ENCODE data around the gene RAB6A.
"Not testable (repeated sequence)": the region's sequence is repeated elsewhere in the genome, so short reads cannot be mapped to it uniquely, and the experiment has no call there.

The RAB6A gene

DNA sequence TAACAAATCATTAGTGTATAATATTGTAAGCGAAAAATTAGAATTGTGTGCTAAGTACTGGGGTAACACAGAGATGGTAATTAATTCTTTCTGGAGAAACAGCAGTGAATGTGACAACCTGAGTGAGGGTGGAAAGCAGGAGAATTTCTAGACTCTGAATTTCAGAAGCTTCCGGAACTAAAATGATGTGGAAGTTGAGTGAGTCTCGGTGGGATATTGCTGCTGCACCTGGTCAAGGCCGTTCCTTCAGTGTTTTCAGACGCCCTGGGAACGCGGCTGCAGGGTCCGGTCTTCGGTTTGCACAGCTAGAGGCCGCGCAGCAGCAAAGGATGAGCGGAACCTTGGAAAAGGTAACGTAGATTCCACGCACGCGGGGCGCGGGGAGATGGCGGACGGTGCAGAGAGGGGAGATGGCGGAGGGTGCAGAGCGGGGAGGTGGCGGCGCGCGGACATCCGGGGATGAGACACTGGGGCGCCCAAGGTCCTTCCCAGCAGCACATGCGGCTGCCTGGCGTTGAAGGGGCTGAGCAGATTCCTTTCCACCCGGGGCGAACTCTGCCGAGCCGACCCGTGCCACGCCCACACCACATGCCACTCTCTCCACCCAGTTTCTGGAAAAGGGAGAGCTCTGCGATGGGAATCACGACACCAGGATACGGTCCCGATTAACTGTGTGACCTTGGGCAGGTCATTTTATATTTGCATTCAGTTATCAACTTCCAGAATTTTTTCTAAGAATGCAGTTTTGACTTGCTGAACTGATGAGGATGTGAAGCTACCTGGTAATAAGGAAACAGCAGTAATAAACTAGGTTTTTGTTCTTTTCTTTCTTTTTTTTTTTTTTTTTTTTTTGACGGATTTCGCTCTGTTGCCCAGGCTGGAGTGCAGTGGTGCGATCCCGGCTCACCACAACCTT lies 27.0 kb upstream of the RAB6A start, which contains the start of gene MRPL48:
Gene MRPL48 (plus strand): TSS at position 232 of the 916 bp plus-strand sequence. CDS start 98 bp downstream, at position 330.
- no CpG with 5 or more reads among the region's 44 CpGs for WGBS (ENCODE audit: insufficient coverage, insufficient read length)
- Histone ChIP-seq H3K4me3 (ENCODE audit: low read length) (peak within 1 kb of the TSS; percentile 98), H3K36me3 (ENCODE audit: control insufficient read depth, insufficient read depth, low read length) (no peaks in the 10 kb centered on the region), H3K9me3 (ENCODE audit: control insufficient read depth, insufficient read depth, low read length) (no peaks in the 10 kb centered on the region), H3K27me3 (ENCODE audit: control insufficient read depth, insufficient read depth, low read length) (no peaks in the 10 kb centered on the region), H3K4me1 (ENCODE audit: control insufficient read depth, insufficient read depth, low read length) (no peaks in the 10 kb centered on the region), H3K27ac (ENCODE audit: low read length) (no peak within 1 kb of the TSS)
- DNase-seq (ENCODE audit: low read depth, low spot score), result peak; percentile 48

DNA sequence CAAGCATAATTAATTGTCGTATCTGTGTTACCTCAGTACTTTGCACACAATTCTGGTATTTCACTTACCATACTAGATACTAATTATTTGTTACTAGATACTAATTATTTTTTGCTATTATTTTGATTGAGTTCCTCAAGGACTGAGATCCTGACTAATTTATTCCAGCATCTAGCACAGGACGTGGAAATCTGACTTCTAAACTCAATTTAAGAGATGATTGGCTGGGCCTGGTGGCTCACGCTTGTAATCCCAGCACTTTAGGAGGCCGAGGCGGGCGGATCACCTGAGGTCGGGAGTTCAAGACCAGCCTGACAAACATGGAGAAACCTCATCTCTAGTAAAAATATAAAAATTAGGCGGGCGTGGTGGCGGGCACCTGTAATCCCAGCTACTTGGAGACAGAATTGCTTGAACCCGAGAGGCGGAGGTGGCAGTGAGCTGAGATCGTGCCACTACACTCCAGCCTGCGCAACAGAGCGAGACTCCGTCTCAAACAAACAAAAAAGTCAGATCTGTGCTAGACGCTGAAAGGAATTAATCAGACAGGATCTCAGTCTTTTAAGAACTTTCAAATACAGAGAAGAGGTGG lies 26.3 kb upstream of the RAB6A start:
- no peaks in the 10 kb centered on the region for H3K36me3 ChIP-seq (ENCODE audit: control insufficient read depth, insufficient read depth, low read length)

DNA sequence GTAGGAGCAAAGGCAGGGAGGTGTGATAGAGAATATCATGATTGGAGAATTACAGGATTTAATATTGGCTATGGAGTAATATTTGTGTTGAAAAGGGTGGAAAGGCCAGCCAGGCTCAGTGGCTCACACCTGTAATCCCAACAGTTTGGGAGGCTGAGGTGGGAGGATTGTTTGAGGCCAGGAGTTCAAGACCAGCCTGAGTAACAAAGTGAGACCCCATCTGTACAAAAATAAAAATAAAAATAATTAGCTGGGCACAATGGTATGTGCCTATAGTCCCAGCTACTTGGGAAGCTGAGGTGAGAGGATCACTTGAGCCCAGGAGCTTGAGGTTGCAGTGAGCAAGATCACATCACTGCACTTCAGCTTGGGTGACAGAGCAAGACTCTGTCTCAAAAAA lies 24.6 kb upstream of the RAB6A start:
- not testable (repeated sequence) for H3K27me3 ChIP-seq (ENCODE audit: control insufficient read depth, insufficient read depth, low read length); DNase-seq (ENCODE audit: low read depth, low spot score); H3K4me3 ChIP-seq (ENCODE audit: low read length); H3K9me3 ChIP-seq (ENCODE audit: control insufficient read depth, insufficient read depth, low read length); H3K36me3 ChIP-seq (ENCODE audit: control insufficient read depth, insufficient read depth, low read length); H3K4me1 ChIP-seq (ENCODE audit: control insufficient read depth, insufficient read depth, low read length); H3K27ac ChIP-seq (ENCODE audit: low read length)

More for the DNA sequence above, 26.3 kb upstream of the RAB6A start:
- no peaks in the 10 kb centered on the region for H3K4me1 ChIP-seq (ENCODE audit: control insufficient read depth, insufficient read depth, low read length)
- no peak for DNase-seq (ENCODE audit: low read depth, low spot score)
- H3K4me3 ChIP-seq (ENCODE audit: low read length), result peak overlapping the region; percentile 98; the same call in 1 of the 2 replicates
- no peaks in the 10 kb centered on the region for H3K9me3 ChIP-seq (ENCODE audit: control insufficient read depth, insufficient read depth, low read length)
- no peaks in the 10 kb centered on the region for H3K27me3 ChIP-seq (ENCODE audit: control insufficient read depth, insufficient read depth, low read length)
- H3K27ac ChIP-seq (ENCODE audit: low read length), result no peak overlapping the region
- no CpG with 5 or more reads among the region's 17 CpGs for WGBS (ENCODE audit: insufficient coverage, insufficient read length)

DNA sequence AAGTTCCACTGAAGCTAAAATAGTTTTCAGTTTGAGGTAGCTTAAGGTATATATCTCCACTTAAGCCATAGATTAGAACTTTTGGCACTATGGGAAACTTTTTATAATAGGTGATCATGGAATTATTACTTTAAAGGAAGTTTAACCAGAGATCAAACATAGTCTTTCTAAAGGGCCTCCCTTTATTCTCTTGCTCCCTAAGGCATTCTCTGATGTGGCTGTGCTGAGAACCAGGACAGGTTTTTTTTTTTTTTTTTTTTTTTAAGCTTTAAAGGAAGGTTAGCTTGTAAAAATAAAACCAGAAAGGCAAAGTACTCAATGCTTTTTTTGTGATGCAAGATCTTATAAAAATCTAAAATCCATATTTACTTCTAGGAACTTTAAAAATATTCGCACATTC lies 23.9 kb upstream of the RAB6A start:
- no peaks in the 10 kb centered on the region for H3K27me3 ChIP-seq (ENCODE audit: control insufficient read depth, insufficient read depth, low read length)
- 100% methylated on average over 1 of the region's 1 CpG for WGBS (ENCODE audit: insufficient coverage, insufficient read length)
- no peaks in the 10 kb centered on the region for H3K9me3 ChIP-seq (ENCODE audit: control insufficient read depth, insufficient read depth, low read length)
- H3K27ac ChIP-seq (ENCODE audit: low read length), result no peak overlapping the region
- H3K4me1 ChIP-seq (ENCODE audit: control insufficient read depth, insufficient read depth, low read length), result no peaks in the 10 kb centered on the region
- no peak overlapping the region for H3K4me3 ChIP-seq (ENCODE audit: low read length)
- H3K36me3 ChIP-seq (ENCODE audit: control insufficient read depth, insufficient read depth, low read length), result no peaks in the 10 kb centered on the region
- DNase-seq (ENCODE audit: low read depth, low spot score), result no peak

DNA sequence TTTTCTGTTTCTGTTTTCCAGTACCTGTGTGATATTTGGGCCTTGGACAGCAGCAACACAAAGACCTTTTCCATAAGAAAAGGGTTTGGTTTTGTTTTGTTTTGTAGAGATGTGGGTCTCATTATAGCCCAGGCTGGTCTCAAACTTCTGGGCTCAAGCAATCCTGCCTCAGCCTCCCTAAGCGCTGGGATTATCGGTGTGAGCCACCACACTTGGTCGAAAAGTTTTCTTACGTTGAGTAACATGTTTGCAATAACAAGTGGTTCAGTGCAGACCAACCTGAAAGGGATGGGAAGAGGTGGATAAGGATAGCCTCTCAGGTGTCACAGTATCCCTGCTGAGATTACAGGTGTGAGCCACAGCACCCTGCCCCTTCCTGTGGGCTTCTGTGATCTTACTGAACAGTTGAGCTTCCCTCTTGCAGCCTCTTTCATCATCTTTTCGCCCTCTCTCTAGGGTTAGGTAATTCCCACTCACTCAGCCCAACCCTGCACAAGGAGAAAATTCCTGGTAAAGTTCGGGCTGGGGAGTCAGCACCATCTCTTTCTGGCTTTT lies 23.3 kb upstream of the RAB6A start:
- no peaks in the 10 kb centered on the region for H3K9me3 ChIP-seq (ENCODE audit: control insufficient read depth, insufficient read depth, low read length)
- H3K4me3 ChIP-seq (ENCODE audit: low read length), result no peak overlapping the region
- no peak overlapping the region for H3K27ac ChIP-seq (ENCODE audit: low read length)

DNA sequence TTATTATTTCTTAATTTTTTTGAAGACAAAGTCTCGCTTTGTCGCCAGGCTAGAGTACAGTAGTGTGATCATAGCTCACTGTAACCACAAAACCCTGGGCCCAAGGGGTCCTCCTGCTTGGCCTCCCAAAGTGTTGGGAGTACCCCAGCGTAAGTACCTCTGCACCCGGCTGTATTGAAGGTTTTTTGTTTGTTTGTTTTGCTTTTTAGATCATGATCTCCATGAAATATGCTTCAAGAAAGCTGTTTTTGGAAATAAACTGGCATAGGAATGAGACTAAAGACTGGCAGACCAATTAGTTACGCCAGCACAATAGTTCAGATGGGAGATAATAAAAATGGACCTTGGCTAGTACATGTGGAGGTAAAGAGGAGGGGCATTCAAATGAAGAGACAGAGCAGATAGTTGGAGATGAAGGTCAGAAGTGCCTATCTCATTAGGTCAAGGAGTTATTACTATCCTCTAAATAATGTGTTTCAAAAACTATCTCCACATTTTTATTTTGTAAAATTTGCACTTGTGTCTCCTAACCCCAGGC lies 22.7 kb upstream of the RAB6A start:
- H3K4me3 ChIP-seq (ENCODE audit: low read length), result no peak overlapping the region
- no peaks in the 10 kb centered on the region for H3K9me3 ChIP-seq (ENCODE audit: control insufficient read depth, insufficient read depth, low read length)
- WGBS (ENCODE audit: insufficient coverage, insufficient read length), result no CpG with 5 or more reads among the region's 5 CpGs
- H3K27ac ChIP-seq (ENCODE audit: low read length), result no peak overlapping the region
- H3K36me3 ChIP-seq (ENCODE audit: control insufficient read depth, insufficient read depth, low read length), result no peaks in the 10 kb centered on the region
- no peak for DNase-seq (ENCODE audit: low read depth, low spot score)
- H3K27me3 ChIP-seq (ENCODE audit: control insufficient read depth, insufficient read depth, low read length), result no peaks in the 10 kb centered on the region
- H3K4me1 ChIP-seq (ENCODE audit: control insufficient read depth, insufficient read depth, low read length), result no peaks in the 10 kb centered on the region

More for the DNA sequence above, 23.3 kb upstream of the RAB6A start:
- WGBS (ENCODE audit: insufficient coverage, insufficient read length), result no CpG with 5 or more reads among the region's 6 CpGs
- no peaks in the 10 kb centered on the region for H3K4me1 ChIP-seq (ENCODE audit: control insufficient read depth, insufficient read depth, low read length)
- H3K36me3 ChIP-seq (ENCODE audit: control insufficient read depth, insufficient read depth, low read length), result no peaks in the 10 kb centered on the region
- no peak for DNase-seq (ENCODE audit: low read depth, low spot score)
- H3K27me3 ChIP-seq (ENCODE audit: control insufficient read depth, insufficient read depth, low read length), result no peaks in the 10 kb centered on the region

DNA sequence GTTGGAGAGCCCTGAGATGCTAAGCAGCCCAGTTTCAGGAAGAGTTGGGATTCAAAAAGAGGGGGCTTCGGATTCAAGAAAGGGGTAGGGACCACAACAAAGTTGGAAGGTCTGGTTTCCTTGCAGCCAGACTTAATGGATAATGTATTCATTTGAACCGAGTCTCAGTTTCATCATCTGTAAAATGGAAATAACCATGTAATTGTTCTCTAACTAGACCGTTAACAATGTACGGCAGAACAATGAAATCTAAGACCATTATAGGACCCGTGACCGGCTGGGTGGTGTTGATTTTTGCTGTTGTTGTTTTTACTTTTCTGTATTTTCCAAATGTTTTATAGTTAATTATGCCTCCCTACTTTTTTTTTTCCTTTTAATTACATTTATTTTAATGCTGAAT lies 20.4 kb upstream of the RAB6A start:
- no peak overlapping the region for H3K27ac ChIP-seq (ENCODE audit: low read length)
- H3K36me3 ChIP-seq (ENCODE audit: control insufficient read depth, insufficient read depth, low read length), result no peaks in the 10 kb centered on the region
- no peak overlapping the region for H3K4me3 ChIP-seq (ENCODE audit: low read length)
- no peaks in the 10 kb centered on the region for H3K27me3 ChIP-seq (ENCODE audit: control insufficient read depth, insufficient read depth, low read length)
- no CpG with 5 or more reads among the region's 6 CpGs for WGBS (ENCODE audit: insufficient coverage, insufficient read length)
- no peaks in the 10 kb centered on the region for H3K4me1 ChIP-seq (ENCODE audit: control insufficient read depth, insufficient read depth, low read length)
- no peaks in the 10 kb centered on the region for H3K9me3 ChIP-seq (ENCODE audit: control insufficient read depth, insufficient read depth, low read length)
- no peak for DNase-seq (ENCODE audit: low read depth, low spot score)

DNA sequence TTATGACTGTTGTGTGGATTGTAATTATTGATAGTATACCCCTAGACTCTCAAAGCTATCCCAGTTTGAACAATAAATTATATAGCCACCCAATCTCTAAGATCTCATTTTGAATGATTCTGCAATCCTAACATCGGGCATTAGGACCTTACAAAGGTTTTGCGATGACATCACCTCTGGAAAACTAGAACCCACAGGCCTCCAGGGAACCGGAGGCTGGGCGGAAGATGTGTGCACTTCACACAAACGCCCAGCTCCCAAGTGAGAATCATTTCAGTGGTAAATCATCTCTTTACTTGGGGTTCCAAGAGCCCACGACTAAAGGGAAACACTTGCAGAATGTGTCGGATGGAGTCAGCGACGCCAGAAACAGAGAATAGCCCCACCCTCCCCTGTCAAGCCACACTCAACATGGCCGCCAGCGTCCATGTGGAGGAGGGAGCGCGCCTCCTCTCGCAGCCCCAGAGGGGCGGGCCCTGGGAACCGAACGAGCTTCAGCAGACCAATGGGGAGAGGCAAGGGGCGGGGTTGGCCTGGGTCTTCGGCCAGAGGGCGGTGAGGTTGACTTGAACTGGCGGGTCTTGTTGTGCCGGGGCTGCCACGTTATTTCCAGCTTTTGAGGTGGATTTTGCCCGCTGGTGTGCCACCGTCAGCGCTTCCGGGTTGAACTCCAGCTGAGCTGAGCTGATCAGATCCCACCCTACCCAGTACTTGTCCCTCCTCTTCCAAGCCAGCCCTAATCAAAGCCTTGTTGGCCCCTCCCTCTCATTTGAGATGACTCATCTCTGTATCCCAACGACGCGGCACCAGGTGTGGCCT lies 18.4 kb upstream of the RAB6A start:
- Histone ChIP-seq H3K27ac (ENCODE audit: low read length) (no peak overlapping the region), H3K27me3 (ENCODE audit: control insufficient read depth, insufficient read depth, low read length) (no peaks in the 10 kb centered on the region), H3K9me3 (ENCODE audit: control insufficient read depth, insufficient read depth, low read length) (no peaks in the 10 kb centered on the region), H3K36me3 (ENCODE audit: control insufficient read depth, insufficient read depth, low read length) (no peaks in the 10 kb centered on the region), H3K4me1 (ENCODE audit: control insufficient read depth, insufficient read depth, low read length) (no peaks in the 10 kb centered on the region), H3K4me3 (ENCODE audit: low read length) (peak overlapping the region; percentile 46; the same call in 1 of the 2 replicates)
- peak; percentile 92 for DNase-seq (ENCODE audit: low read depth, low spot score)
- no CpG with 5 or more reads among the region's 30 CpGs for WGBS (ENCODE audit: insufficient coverage, insufficient read length)

DNA sequence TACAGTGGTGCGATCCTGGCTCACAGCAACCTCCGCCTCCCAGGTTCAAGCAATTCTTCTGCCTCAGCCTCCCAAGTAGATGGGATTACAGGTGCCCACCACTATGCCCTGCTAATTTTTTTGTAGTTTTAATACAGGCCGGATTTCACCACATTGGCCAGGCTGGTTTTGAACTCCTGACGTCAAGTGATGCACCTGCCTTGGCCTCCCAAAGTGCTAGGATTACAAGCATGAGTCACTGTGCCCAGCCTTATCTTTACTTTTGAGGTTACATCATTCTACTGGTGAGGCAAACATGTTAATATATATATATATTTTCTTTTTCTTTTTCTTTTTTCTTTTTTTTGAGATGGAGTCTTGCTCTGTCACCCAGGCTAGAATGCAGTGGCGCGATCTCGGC lies 9.9 kb upstream of the RAB6A start:
- H3K4me1 ChIP-seq (ENCODE audit: control insufficient read depth, insufficient read depth, low read length); H3K9me3 ChIP-seq (ENCODE audit: control insufficient read depth, insufficient read depth, low read length); H3K4me3 ChIP-seq (ENCODE audit: low read length); H3K27ac ChIP-seq (ENCODE audit: low read length); H3K27me3 ChIP-seq (ENCODE audit: control insufficient read depth, insufficient read depth, low read length); DNase-seq (ENCODE audit: low read depth, low spot score); H3K36me3 ChIP-seq (ENCODE audit: control insufficient read depth, insufficient read depth, low read length): not testable (repeated sequence)
- WGBS (ENCODE audit: insufficient coverage, insufficient read length), result no CpG with 5 or more reads among the region's 7 CpGs

DNA sequence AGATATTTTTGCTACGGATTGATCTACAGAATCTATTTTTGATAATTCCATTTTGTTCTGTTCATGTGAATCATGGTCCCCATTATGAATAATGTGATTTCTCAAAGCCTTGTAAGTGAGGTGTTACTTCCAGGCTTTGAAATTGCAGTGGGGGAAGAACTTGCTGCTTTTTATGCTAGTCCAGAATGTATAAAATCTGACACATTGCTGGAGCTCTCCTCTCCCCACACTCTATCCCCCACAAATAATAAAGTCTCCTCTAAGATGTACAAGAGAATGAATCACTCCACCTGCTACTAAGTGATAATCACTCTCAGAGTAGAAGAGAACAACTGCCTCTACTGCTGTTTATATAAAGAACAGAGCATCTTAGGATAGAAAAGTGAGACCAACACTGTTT lies 5.9 kb upstream of the RAB6A start:
- no peaks in the 10 kb centered on the region for H3K36me3 ChIP-seq (ENCODE audit: control insufficient read depth, insufficient read depth, low read length)
- H3K9me3 ChIP-seq (ENCODE audit: control insufficient read depth, insufficient read depth, low read length), result no peaks in the 10 kb centered on the region
- no peaks in the 10 kb centered on the region for H3K4me1 ChIP-seq (ENCODE audit: control insufficient read depth, insufficient read depth, low read length)
- no peak overlapping the region for H3K27ac ChIP-seq (ENCODE audit: low read length)
- H3K4me3 ChIP-seq (ENCODE audit: low read length), result no peak overlapping the region
- no peak for DNase-seq (ENCODE audit: low read depth, low spot score)
- no peaks in the 10 kb centered on the region for H3K27me3 ChIP-seq (ENCODE audit: control insufficient read depth, insufficient read depth, low read length)
- no CpG with 5 or more reads among the region's 1 CpG for WGBS (ENCODE audit: insufficient coverage, insufficient read length)
